Neural cell (in vitro differentiated cells): ENCODE results near the gene PGAP3. TPM values are rescaled to one million over a fixed set of nuclear protein-coding genes. Genes with fewer than 3 reads are reported as not detected.
A peak's percentile ranks its signal among the peaks of the same experiment; 100 is the strongest.

Experiments used
- H2AFZ ChIP-seq: fragments of 200-600, 300-800 bp; sonication (generic), shearing (Covaris generic); 2 replicates; pipeline ENCODE4 v1.6.0; 2014; ENCODE audit warnings: low read depth, mild to moderate bottlenecking, antibody characterized with exemption, low read length, moderate library complexity
- H3F3A ChIP-seq: fragments of 200-600 bp; shearing (Covaris generic); 2 replicates; pipeline ENCODE4 v1.6.1; 2016; ENCODE audit warnings: mild to moderate bottlenecking, moderate library complexity, mixed read lengths, antibody characterized with exemption, low read length; ENCODE audit not compliant: insufficient read depth, poor library complexity, severe bottlenecking
- H3K27ac ChIP-seq: fragments of 200-600, 300-800 bp; sonication (generic), shearing (Covaris generic); 2 replicates; pipeline ENCODE4 v1.5.1; 2014; ENCODE audit warnings: mild to moderate bottlenecking, low read length, moderate library complexity
- H3K27me3 ChIP-seq: fragments of 300-800, 200-600 bp; sonication (generic), shearing (Covaris generic); 2 replicates; pipeline ENCODE4 v1.6.0; 2014; ENCODE audit warnings: mild to moderate bottlenecking, low read depth, low read length, moderate library complexity; ENCODE audit not compliant: insufficient read depth
- H3K36me3 ChIP-seq: fragments of 300-800, 200-600 bp; sonication (generic), shearing (Covaris generic); 2 replicates; pipeline ENCODE4 v1.5.1; 2014; ENCODE audit warnings: mild to moderate bottlenecking, antibody characterized with exemption, low read length, moderate library complexity; ENCODE audit not compliant: insufficient read depth
- H3K4me2 ChIP-seq: fragments of 300-800, 200-600 bp; sonication (generic), shearing (Covaris generic); 2 replicates; pipeline ENCODE4 v1.6.0; 2014; ENCODE audit warnings: mild to moderate bottlenecking, low read length
- H3K4me3 ChIP-seq: fragments of 300-800, 200-600 bp; sonication (generic), shearing (Covaris generic); 2 replicates; pipeline ENCODE4 v1.5.1; 2014; ENCODE audit warnings: mild to moderate bottlenecking, low read length, moderate library complexity
- H3K79me2 ChIP-seq: fragments of 200-600 bp; shearing (Covaris generic); replicated peaks from 2 replicates; pipeline ENCODE4 v1.6.0; 2014; ENCODE audit warnings: mild to moderate bottlenecking, low read length, moderate library complexity; ENCODE audit not compliant: insufficient read depth
- H3K9ac ChIP-seq: fragments of 300-800, 200-600 bp; sonication (generic), shearing (Covaris generic); 2 replicates; pipeline ENCODE4 v1.6.1; 2016; ENCODE audit warnings: mild to moderate bottlenecking, low read length, mixed read lengths
- H3K9me2 ChIP-seq: fragments of 200-600 bp; shearing (Covaris generic); 2 replicates; pipeline ENCODE4 v1.6.1; 2016; ENCODE audit warnings: mild to moderate bottlenecking, low read length, mixed read lengths; ENCODE audit not compliant: insufficient read depth
- H3K9me3 ChIP-seq: fragments of 200-600, 300-800 bp; sonication (generic), shearing (Covaris generic); 2 replicates; pipeline ENCODE4 v1.6.1; 2016; ENCODE audit warnings: mild to moderate bottlenecking, mixed run types, low read length, moderate library complexity, mixed read lengths
- H4K20me1 ChIP-seq: fragments of 200-600 bp; shearing (Covaris generic); 2 replicates; pipeline ENCODE4 v1.6.1; 2016; ENCODE audit warnings: mild to moderate bottlenecking, mixed run types; ENCODE audit not compliant: insufficient read depth
- EP300 ChIP-seq: fragments of 450-650 bp; conservative IDR thresholded peaks from 2 replicates; pipeline ENCODE4 v1.6.1; 2014; ENCODE audit warnings: antibody characterized with exemption, mild to moderate bottlenecking, moderate library complexity; ENCODE audit not compliant: poor library complexity, severe bottlenecking
- EZH2 ChIP-seq: fragments of 200-600, 300-800 bp; shearing (Covaris generic), sonication (generic); IDR thresholded peaks from 2 replicates; pipeline ENCODE4 v1.6.1; 2014; ENCODE audit warnings: antibody characterized with exemption, low read length, borderline replicate concordance, mild to moderate bottlenecking; ENCODE audit not compliant: insufficient read depth, poor library complexity, severe bottlenecking
- MXI1 ChIP-seq: fragments of 450-650 bp; conservative IDR thresholded peaks from 2 replicates; pipeline ENCODE4 v1.6.1; 2014; ENCODE audit warnings: antibody characterized with exemption, mild to moderate bottlenecking; ENCODE audit not compliant: poor library complexity, severe bottlenecking
- POLR2AphosphoS5 ChIP-seq: IDR thresholded peaks from 2 replicates; pipeline ENCODE4 v1.6.1; 2012
- RAD21 ChIP-seq: fragments of 450-650 bp; conservative IDR thresholded peaks from 2 replicates; pipeline ENCODE4 v1.6.1; 2014; ENCODE audit warnings: antibody characterized with exemption, mild to moderate bottlenecking, moderate library complexity
- SMC3 ChIP-seq: fragments of 450-650 bp; conservative IDR thresholded peaks from 2 replicates; pipeline ENCODE4 v1.6.1; 2014; ENCODE audit warnings: antibody characterized with exemption, mild to moderate bottlenecking, moderate library complexity; ENCODE audit not compliant: poor library complexity
- TAF1 ChIP-seq: IDR thresholded peaks from 2 replicates; pipeline ENCODE4 v1.6.1; 2012; ENCODE audit warnings: low read depth
- polyA plus RNA-seq: library from polyadenylated mRNA; depleted of rRNA; stranded (reverse); fragments of >200 nt; gene quantifications from 2 replicates; pipeline ENCODE4 v1.2.3, GENCODE V29; 2014
- TF ChIP-seq, protein P1 (sequence below): fragments of 450-650 bp; IDR thresholded peaks from 2 replicates; pipeline ENCODE4 v1.5.1; 2014; ENCODE audit warnings: antibody characterized with exemption, mild to moderate bottlenecking, moderate library complexity; ENCODE audit not compliant: poor library complexity, severe bottlenecking
- TF ChIP-seq, protein P2 (sequence below): IDR thresholded peaks from 2 replicates; pipeline ENCODE4 v1.6.1; 2012; ENCODE audit warnings: borderline replicate concordance

Gene PGAP3
- polyA plus RNA-seq, 1 donor from 2014 or later: 27.2 TPM

DNA sequence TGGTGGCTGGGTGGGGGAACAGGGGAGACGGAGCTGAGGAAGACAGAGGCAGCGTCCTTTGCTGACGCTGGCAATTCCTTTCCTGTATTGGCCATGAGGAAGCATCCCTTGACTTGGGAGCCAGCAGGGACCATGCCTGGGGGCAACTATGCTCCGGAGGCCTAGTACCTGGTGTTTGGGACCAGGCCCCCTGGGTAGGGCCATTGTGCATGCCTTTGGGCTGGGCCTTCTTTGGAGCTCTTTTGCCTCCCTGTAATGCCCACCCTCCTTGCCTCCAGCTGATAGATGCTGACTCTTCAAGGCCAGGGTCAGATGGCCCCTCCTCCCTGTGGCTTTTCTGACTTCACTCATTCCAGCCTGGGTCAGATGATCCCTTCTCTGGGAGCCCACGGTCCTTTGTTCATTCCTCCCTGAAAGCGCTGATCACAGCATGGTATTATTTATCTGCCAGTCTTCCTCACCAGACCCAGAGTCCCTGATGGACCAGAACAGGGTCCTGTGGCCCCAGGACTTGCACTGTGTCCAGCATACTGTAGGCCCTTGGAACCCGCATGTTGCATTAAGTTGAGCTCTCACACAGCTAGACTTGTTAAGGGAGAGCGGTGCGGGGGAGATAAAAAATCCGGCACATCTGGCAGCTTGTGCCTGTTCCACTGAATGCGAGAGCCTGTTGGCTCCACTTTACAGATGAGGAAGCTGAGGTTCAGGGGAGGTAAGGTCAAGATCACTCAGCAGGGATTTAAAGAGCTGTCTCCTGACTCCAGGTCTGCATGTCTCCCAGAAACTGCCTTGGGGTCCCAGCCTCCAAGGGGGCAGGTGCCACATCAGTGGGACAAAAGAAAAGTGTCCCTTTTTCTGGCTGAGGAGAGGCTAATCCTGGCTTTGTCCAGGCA, 48.0 kb downstream of the PGAP3 start:
- no peak overlapping the region for H3K4me2 ChIP-seq
- no peak overlapping the region for H3K9ac ChIP-seq
- H3K27ac ChIP-seq: no peak overlapping the region
- no peaks in the 10 kb centered on the region for H3F3A ChIP-seq
- H3K9me3 ChIP-seq: no peaks in the 10 kb centered on the region
- H3K9me2 ChIP-seq: no peaks in the 10 kb centered on the region
- no peak for TF ChIP-seq MXI1
- no peak for TF ChIP-seq TAF1
- no peak for TF ChIP-seq EP300
- no peak for TF ChIP-seq EZH2
- TF ChIP-seq, protein P1, sequence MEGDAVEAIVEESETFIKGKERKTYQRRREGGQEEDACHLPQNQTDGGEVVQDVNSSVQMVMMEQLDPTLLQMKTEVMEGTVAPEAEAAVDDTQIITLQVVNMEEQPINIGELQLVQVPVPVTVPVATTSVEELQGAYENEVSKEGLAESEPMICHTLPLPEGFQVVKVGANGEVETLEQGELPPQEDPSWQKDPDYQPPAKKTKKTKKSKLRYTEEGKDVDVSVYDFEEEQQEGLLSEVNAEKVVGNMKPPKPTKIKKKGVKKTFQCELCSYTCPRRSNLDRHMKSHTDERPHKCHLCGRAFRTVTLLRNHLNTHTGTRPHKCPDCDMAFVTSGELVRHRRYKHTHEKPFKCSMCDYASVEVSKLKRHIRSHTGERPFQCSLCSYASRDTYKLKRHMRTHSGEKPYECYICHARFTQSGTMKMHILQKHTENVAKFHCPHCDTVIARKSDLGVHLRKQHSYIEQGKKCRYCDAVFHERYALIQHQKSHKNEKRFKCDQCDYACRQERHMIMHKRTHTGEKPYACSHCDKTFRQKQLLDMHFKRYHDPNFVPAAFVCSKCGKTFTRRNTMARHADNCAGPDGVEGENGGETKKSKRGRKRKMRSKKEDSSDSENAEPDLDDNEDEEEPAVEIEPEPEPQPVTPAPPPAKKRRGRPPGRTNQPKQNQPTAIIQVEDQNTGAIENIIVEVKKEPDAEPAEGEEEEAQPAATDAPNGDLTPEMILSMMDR: no peak
- TF ChIP-seq, protein P2, sequence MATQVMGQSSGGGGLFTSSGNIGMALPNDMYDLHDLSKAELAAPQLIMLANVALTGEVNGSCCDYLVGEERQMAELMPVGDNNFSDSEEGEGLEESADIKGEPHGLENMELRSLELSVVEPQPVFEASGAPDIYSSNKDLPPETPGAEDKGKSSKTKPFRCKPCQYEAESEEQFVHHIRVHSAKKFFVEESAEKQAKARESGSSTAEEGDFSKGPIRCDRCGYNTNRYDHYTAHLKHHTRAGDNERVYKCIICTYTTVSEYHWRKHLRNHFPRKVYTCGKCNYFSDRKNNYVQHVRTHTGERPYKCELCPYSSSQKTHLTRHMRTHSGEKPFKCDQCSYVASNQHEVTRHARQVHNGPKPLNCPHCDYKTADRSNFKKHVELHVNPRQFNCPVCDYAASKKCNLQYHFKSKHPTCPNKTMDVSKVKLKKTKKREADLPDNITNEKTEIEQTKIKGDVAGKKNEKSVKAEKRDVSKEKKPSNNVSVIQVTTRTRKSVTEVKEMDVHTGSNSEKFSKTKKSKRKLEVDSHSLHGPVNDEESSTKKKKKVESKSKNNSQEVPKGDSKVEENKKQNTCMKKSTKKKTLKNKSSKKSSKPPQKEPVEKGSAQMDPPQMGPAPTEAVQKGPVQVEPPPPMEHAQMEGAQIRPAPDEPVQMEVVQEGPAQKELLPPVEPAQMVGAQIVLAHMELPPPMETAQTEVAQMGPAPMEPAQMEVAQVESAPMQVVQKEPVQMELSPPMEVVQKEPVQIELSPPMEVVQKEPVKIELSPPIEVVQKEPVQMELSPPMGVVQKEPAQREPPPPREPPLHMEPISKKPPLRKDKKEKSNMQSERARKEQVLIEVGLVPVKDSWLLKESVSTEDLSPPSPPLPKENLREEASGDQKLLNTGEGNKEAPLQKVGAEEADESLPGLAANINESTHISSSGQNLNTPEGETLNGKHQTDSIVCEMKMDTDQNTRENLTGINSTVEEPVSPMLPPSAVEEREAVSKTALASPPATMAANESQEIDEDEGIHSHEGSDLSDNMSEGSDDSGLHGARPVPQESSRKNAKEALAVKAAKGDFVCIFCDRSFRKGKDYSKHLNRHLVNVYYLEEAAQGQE: no peak
- TF ChIP-seq POLR2AphosphoS5: no peak
- no peak for TF ChIP-seq RAD21
- TF ChIP-seq SMC3: no peak
- no peaks in the 10 kb centered on the region for H4K20me1 ChIP-seq
- no peak overlapping the region for H3K4me3 ChIP-seq
- no peak overlapping the region for H2AFZ ChIP-seq
- no peaks in the 10 kb centered on the region for H3K27me3 ChIP-seq
- no peaks in the 10 kb centered on the region for H3K36me3 ChIP-seq
- peaks cover 18% of the 10 kb centered on the region for H3K79me2 ChIP-seq

DNA sequence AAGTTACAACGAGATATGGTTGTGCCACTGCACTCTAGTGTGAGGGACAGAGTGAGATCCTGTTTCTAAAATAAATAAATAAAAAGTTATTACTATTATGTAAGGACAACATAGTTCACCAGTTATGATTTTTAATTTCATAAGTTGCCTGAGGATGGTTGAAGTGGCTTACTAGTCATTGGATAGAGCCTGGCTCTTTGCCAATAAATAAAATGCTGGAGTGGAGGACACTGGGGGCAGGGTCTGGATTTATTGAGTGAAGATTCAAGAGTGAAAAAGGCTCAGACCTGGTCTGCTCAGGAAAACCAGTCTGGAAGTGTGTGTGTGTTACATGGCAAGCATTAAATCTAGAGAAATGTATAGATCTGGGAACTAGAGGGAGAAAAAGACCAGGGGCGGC, 48.8 kb downstream of the PGAP3 start:
- Histone ChIP-seq H3K9ac (no peak overlapping the region), H3K79me2 (peaks cover 18% of the 10 kb centered on the region), H3K9me3 (no peaks in the 10 kb centered on the region), H4K20me1 (no peaks in the 10 kb centered on the region), H3K27me3 (no peaks in the 10 kb centered on the region), H3K4me2 (no peak overlapping the region), H3K4me3 (peak overlapping the region; percentile 88), H3F3A (no peaks in the 10 kb centered on the region), H3K27ac (no peak overlapping the region), H2AFZ (no peak overlapping the region), H3K36me3 (no peaks in the 10 kb centered on the region), H3K9me2 (no peaks in the 10 kb centered on the region)
- TF ChIP-seq POLR2AphosphoS5 (no peak), TAF1 (no peak), RAD21 (no peak), MXI1 (no peak), EZH2 (no peak), EP300 (no peak), SMC3 (no peak)
- TF ChIP-seq, protein P2: no peak
- TF ChIP-seq, protein P1: no peak
